Stimulated activated CD8-positive, alpha-beta memory T cell treated with anti-CD3 and anti-CD28 coated beads, Interleukin-12 subunit alpha, Interleukin-12 subunit beta, amount 100 ng/mL, for 4 hours (primary cell): ENCODE results near the gene ZNF428.

Experiments used
- DNase-seq: peaks from one replicate; pipeline ENCODE4 v3.0.0-alpha.2; 2020; ENCODE audit warnings: low read depth

ZNF428 gene

GRCh38 chr19:43562226-43562697 lies 57.2 kb downstream of the ZNF428 start:
- DNase-seq: no peak

GRCh38 chr19:43561139-43561970 lies 58.1 kb downstream of the ZNF428 start:
- no peak for DNase-seq

GRCh38 chr19:43560687-43561086 lies 58.7 kb downstream of the ZNF428 start:
- DNase-seq: no peak
